H9 (cell line): ENCODE results near the gene SMAD7. TPM values are rescaled to one million over a fixed set of nuclear protein-coding genes. Genes with fewer than 3 reads are reported as not detected.
"Not testable (repeated sequence)": the region's sequence is repeated elsewhere in the genome, so short reads cannot be mapped to it uniquely, and the experiment has no call there.

Experiments
- DNase-seq: peaks from one replicate; pipeline ENCODE4 v3.0.0-alpha.2; 2017
- H2AFZ ChIP-seq: one replicate; pipeline ENCODE4 v1.6.1; 2013; ENCODE audit warnings: mild to moderate bottlenecking, low read length, control low read depth, moderate library complexity
- H2AK5ac ChIP-seq: 2 replicates; pipeline ENCODE4 v1.6.1; 2013; ENCODE audit warnings: low read length, control low read depth, mixed read lengths; ENCODE audit not compliant: insufficient read length
- H2BK120ac ChIP-seq: one replicate; pipeline ENCODE4 v1.6.1; 2013; ENCODE audit warnings: low read depth, mild to moderate bottlenecking, low read length, control low read depth, inconsistent platforms; ENCODE audit not compliant: poor library complexity, severe bottlenecking
- H2BK12ac ChIP-seq: 2 replicates; pipeline ENCODE4 v1.6.1; 2013; ENCODE audit warnings: low read length, control low read depth, mixed read lengths, low read depth; ENCODE audit not compliant: insufficient read length
- H2BK15ac ChIP-seq: 2 replicates; pipeline ENCODE4 v1.6.1; 2013; ENCODE audit warnings: low read depth, low read length, control low read depth
- H2BK20ac ChIP-seq: one replicate; pipeline ENCODE4 v1.6.1; 2013; ENCODE audit warnings: low read depth, mild to moderate bottlenecking, low read length, control low read depth, inconsistent platforms; ENCODE audit not compliant: poor library complexity, severe bottlenecking
- H2BK5ac ChIP-seq: 2 replicates; pipeline ENCODE4 v1.6.1; 2013; ENCODE audit warnings: low read length, control low read depth, mixed read lengths; ENCODE audit not compliant: insufficient read length
- H3K14ac ChIP-seq: 2 replicates; pipeline ENCODE4 v1.6.1; 2013; ENCODE audit warnings: low read length, control low read depth; ENCODE audit not compliant: insufficient read depth
- H3K18ac ChIP-seq: 2 replicates; pipeline ENCODE4 v1.6.1; 2013; ENCODE audit warnings: low read depth, mild to moderate bottlenecking, mixed read lengths, low read length, control low read depth; ENCODE audit not compliant: insufficient read length
- H3K23ac ChIP-seq: 2 replicates; pipeline ENCODE4 v1.6.1; 2013; ENCODE audit warnings: low read length, control low read depth, mixed read lengths, low read depth; ENCODE audit not compliant: insufficient read length
- H3K23me2 ChIP-seq: 2 replicates; pipeline ENCODE4 v1.6.1; 2013; ENCODE audit warnings: low read depth, mild to moderate bottlenecking, mixed read lengths, low read length, control low read depth; ENCODE audit not compliant: insufficient read length, poor library complexity, severe bottlenecking
- H3K27ac ChIP-seq: 2 replicates; pipeline ENCODE4 v1.5.1; 2013; ENCODE audit warnings: low read length, control low read depth, mixed read lengths, low read depth; ENCODE audit not compliant: insufficient read length
- H3K27me3 ChIP-seq: 2 replicates; pipeline ENCODE4 v1.6.1; 2013; ENCODE audit warnings: low read length, control low read depth, inconsistent platforms; ENCODE audit not compliant: insufficient read depth
- H3K4ac ChIP-seq: 2 replicates; pipeline ENCODE4 v1.6.1; 2013; ENCODE audit warnings: low read depth, mild to moderate bottlenecking, control low read depth, inconsistent platforms, low read length, moderate library complexity
- H3K4me1 ChIP-seq: 2 replicates; pipeline ENCODE4 v1.6.1; 2013; ENCODE audit warnings: low read length, control low read depth, inconsistent platforms; ENCODE audit not compliant: insufficient read depth
- H3K4me2 ChIP-seq: 2 replicates; pipeline ENCODE4 v1.6.1; 2013; ENCODE audit warnings: low read length, control low read depth, mixed read lengths; ENCODE audit not compliant: insufficient read length, insufficient read depth
- H3K56ac ChIP-seq: 2 replicates; pipeline ENCODE4 v1.6.1; 2013; ENCODE audit warnings: low read depth, mild to moderate bottlenecking, mixed read lengths, low read length, control low read depth; ENCODE audit not compliant: insufficient read length
- H3K79me1 ChIP-seq: 2 replicates; pipeline ENCODE4 v1.6.1; 2013; ENCODE audit warnings: low read depth, mild to moderate bottlenecking, moderate library complexity, low read length, control low read depth, inconsistent platforms; ENCODE audit not compliant: insufficient read depth, poor library complexity, severe bottlenecking
- H3K79me2 ChIP-seq: 2 replicates; pipeline ENCODE4 v1.6.1; 2013; ENCODE audit warnings: low read length, control low read depth, inconsistent platforms; ENCODE audit not compliant: insufficient read depth
- H3K9ac ChIP-seq: 2 replicates; pipeline ENCODE4 v1.6.1; 2013; ENCODE audit warnings: low read length, control low read depth, mixed read lengths; ENCODE audit not compliant: insufficient read length; ENCODE audit errors: extremely low read depth
- H3K9me3 ChIP-seq: one replicate; pipeline ENCODE4 v1.6.1; 2013; ENCODE audit warnings: low read depth, low read length, inconsistent platforms; ENCODE audit not compliant: control insufficient read depth
- H3T11ph ChIP-seq: one replicate; pipeline ENCODE4 v1.6.1; 2013; ENCODE audit warnings: mild to moderate bottlenecking, low read length, control low read depth, inconsistent platforms
- H4K20me1 ChIP-seq: one replicate; pipeline ENCODE4 v1.6.1; 2013; ENCODE audit not compliant: control insufficient read depth, insufficient read length, insufficient read depth
- H4K5ac ChIP-seq: 2 replicates; pipeline ENCODE4 v1.6.1; 2013; ENCODE audit warnings: low read depth, mild to moderate bottlenecking, mixed read lengths, low read length, control low read depth; ENCODE audit not compliant: insufficient read length
- H4K8ac ChIP-seq: replicated peaks from 2 replicates; pipeline ENCODE4 v1.6.1; 2013; ENCODE audit warnings: low read length, control low read depth, mixed read lengths, low read depth; ENCODE audit not compliant: insufficient read length
- H4K91ac ChIP-seq: 2 replicates; pipeline ENCODE4 v1.6.1; 2013; ENCODE audit warnings: low read depth, mild to moderate bottlenecking, moderate library complexity, mixed read lengths, low read length, control low read depth; ENCODE audit not compliant: insufficient read length
- H3K27ac Mint-ChIP-seq, 3 experiments: 2 replicates in 2 of 3; 3 replicates in 1 of 3; pipeline ENCODE4 v1.8.0; 2020 to 2021; ENCODE audit warnings: mixed read lengths in 3 of 3, mild to moderate bottlenecking in 1 of 3, moderate library complexity in 1 of 3
- H3K27me3 Mint-ChIP-seq: 2 replicates; pipeline ENCODE4 v1.8.0; 2021; ENCODE audit warnings: low read depth, mild to moderate bottlenecking, moderate library complexity, mixed read lengths
- H3K36me3 Mint-ChIP-seq, 3 experiments: 2 replicates in 2 of 3; 3 replicates in 1 of 3; pipeline ENCODE4 v1.8.0; 2020 to 2021; ENCODE audit warnings: low read depth in 3 of 3, mixed read lengths in 3 of 3; ENCODE audit not compliant: insufficient read depth in 1 of 3
- H3K4me1 Mint-ChIP-seq, 2 experiments: 2 replicates each; pipeline ENCODE4 v1.8.0; 2020; ENCODE audit warnings: mixed read lengths in 2 of 2
- H3K4me3 Mint-ChIP-seq, 2 experiments: 2 replicates in 1 of 2; 3 replicates in 1 of 2; pipeline ENCODE4 v1.8.0; 2020 to 2021; ENCODE audit warnings: mild to moderate bottlenecking in 2 of 2, mixed read lengths in 2 of 2, moderate library complexity in 1 of 2
- H3K9me3 Mint-ChIP-seq, 2 experiments: 2 replicates in 1 of 2; 3 replicates in 1 of 2; pipeline ENCODE4 v1.8.0; 2020; ENCODE audit warnings: mild to moderate bottlenecking in 2 of 2, mixed read lengths in 2 of 2, moderate library complexity in 1 of 2
- WGBS: extraction: QIAGEN DNeasy Blood & Tissue Kit; methylation state at CpG from one replicate; pipeline ENCODE4 v1.1.7; 2013; ENCODE audit warnings: missing lambda C conversion rate, low lambda C conversion rate, mixed read lengths; ENCODE audit not compliant: insufficient read length; ENCODE audit errors: extremely low coverage; 5-methylcytosine and 5-hydroxymethylcytosine counted together
- total RNA-seq: library from RNA; stranded (reverse); gene quantifications from 2 replicates; pipeline ENCODE4 v1.2.1, GENCODE V29; 2021
- TF ChIP-seq, protein P1 (sequence below): fragments of 200-600 bp; sonication (generic); conservative IDR thresholded peaks from 3 replicates; pipeline ENCODE4 v1.8.0; 2021; ENCODE audit warnings: antibody characterized with exemption, mild to moderate bottlenecking

Gene SMAD7
- total RNA-seq, 1 experiment from 2014 or later: 27.7 TPM

DNA sequence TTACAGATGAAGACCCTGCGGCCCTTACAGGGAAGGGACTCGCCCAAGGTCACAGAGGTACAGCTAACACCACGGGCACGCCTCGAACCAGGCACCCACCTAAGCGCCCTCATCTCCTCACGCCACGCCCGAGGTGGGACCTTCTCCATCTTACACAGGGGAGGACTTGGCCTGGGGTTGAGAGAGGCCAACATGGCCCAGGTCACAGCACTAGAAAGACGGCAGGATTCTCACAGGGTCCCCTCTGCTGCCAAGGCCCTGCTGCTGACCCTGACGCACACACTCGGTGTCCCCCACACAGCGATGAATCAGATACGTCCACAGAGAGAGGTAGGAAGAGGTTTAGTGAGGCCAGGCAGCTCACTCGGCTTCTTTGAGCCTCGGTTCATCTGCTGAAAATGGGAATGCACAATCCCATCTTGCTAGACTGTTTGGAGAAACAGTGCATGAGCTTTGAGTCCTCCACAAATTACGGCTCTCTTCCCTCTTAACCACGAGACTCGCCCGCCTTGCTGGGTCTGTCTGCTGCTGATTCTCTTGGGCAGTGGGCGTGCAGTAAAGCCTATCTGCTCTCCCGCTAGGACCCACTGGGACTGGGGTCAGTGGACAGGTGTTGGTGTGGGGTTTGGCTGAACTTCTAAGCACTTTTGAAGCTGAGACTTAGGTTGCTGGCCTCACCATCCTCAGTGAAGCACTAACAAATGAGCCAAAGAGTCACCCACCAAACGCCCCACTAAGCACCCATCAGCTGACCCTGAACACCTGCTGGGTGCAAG lies 79.2 kb downstream of the SMAD7 start:
- no peak overlapping the region; a peak in 1 of 7 replicates for H3K27ac Mint-ChIP-seq

DNA sequence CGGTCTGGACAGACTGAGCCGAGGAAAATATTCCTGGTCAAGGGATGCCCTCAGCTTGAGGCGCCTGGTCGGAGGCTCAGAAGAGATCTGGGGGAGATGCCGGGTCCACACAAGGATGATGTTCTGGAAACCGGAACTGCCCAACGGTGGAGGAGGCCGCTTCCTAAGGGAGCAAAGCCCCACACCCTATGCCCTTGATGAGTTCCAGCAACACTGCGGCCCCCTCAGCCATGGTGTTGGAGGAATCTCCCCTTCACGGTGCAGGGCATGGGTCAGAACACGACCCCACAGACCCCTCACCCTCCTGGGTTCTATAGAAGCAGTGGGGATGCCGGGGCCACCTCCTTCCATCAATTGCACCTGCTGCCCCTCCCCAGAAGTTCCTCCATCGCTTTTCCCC lies 79.8 kb downstream of the SMAD7 start:
- H3K9me3 Mint-ChIP-seq, H3K18ac ChIP-seq, H2BK15ac ChIP-seq, H4K8ac ChIP-seq, H3K4me3 Mint-ChIP-seq, H4K5ac ChIP-seq, H2BK5ac ChIP-seq, H3T11ph ChIP-seq, H3K27me3 ChIP-seq, H3K9ac ChIP-seq, H3K4me2 ChIP-seq, H3K23me2 ChIP-seq, H3K4ac ChIP-seq, H3K9me3 ChIP-seq, H3K36me3 Mint-ChIP-seq, H2BK20ac ChIP-seq, H3K27ac Mint-ChIP-seq, H3K4me1 ChIP-seq, H2AK5ac ChIP-seq, H2BK120ac ChIP-seq, H2BK12ac ChIP-seq, H4K20me1 ChIP-seq, H3K79me2 ChIP-seq, DNase-seq, H3K27ac ChIP-seq, H3K23ac ChIP-seq, H2AFZ ChIP-seq, H3K56ac ChIP-seq, H3K79me1 ChIP-seq, H4K91ac ChIP-seq, H3K14ac ChIP-seq: not testable (repeated sequence)
- H3K27me3 Mint-ChIP-seq: peaks cover 10% of the 10 kb centered on the region
- peaks cover 12 to 17% of the 10 kb centered on the region in 2 experiments for H3K4me1 Mint-ChIP-seq
- WGBS: no CpG with 5 or more reads among the region's 13 CpGs

More for the DNA sequence above, 79.2 kb downstream of the SMAD7 start:
- Mint-ChIP-seq H3K4me3 (no peak overlapping the region), H3K36me3 (no peaks in the 10 kb centered on the region), H3K4me1 (peaks cover 12 to 23% of the 10 kb centered on the region in 2 experiments), H3K9me3 (0 out of 5 replicates have a peak, but pooled peaks cover 0 to 2% of the 10 kb centered on the region in 2 experiments), H3K27me3 (peaks cover 10% of the 10 kb centered on the region)
- Histone ChIP-seq H3T11ph (no peak overlapping the region), H3K27me3 (no peaks in the 10 kb centered on the region), H3K9me3 (no peaks in the 10 kb centered on the region), H2BK20ac (no peak overlapping the region), H3K79me1 (no peaks in the 10 kb centered on the region), H3K18ac (no peak overlapping the region), H4K20me1 (no peaks in the 10 kb centered on the region), H3K9ac (no peak overlapping the region), H3K4me1 (no peaks in the 10 kb centered on the region), H3K14ac (no peak overlapping the region), H2AK5ac (no peak overlapping the region), H2BK5ac (no peak overlapping the region), H4K91ac (no peak overlapping the region), H3K23ac (no peak overlapping the region), H2BK12ac (no peak overlapping the region), H2BK120ac (no peak overlapping the region), H3K4me2 (no peak overlapping the region), H3K4ac (no peak overlapping the region), H2BK15ac (no peak overlapping the region), H4K5ac (no peak overlapping the region), H3K27ac (no peak overlapping the region), H2AFZ (no peak overlapping the region), H3K23me2 (no peaks in the 10 kb centered on the region), H4K8ac (no peak overlapping the region), H3K79me2 (no peaks in the 10 kb centered on the region), H3K56ac (no peak overlapping the region)
- no CpG with 5 or more reads among the region's 23 CpGs for WGBS
- no peak for DNase-seq
- TF ChIP-seq, protein P1, sequence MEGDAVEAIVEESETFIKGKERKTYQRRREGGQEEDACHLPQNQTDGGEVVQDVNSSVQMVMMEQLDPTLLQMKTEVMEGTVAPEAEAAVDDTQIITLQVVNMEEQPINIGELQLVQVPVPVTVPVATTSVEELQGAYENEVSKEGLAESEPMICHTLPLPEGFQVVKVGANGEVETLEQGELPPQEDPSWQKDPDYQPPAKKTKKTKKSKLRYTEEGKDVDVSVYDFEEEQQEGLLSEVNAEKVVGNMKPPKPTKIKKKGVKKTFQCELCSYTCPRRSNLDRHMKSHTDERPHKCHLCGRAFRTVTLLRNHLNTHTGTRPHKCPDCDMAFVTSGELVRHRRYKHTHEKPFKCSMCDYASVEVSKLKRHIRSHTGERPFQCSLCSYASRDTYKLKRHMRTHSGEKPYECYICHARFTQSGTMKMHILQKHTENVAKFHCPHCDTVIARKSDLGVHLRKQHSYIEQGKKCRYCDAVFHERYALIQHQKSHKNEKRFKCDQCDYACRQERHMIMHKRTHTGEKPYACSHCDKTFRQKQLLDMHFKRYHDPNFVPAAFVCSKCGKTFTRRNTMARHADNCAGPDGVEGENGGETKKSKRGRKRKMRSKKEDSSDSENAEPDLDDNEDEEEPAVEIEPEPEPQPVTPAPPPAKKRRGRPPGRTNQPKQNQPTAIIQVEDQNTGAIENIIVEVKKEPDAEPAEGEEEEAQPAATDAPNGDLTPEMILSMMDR: no peak
